GM23338 (cell line): ENCODE measurements around the gene SPHK1. TPM values are rescaled to one million over a fixed set of nuclear protein-coding genes. Genes with fewer than 3 reads are reported as not detected.
A peak's percentile ranks its signal among the peaks of the same experiment; 100 is the strongest.

Experiments
- ATAC-seq: fragments of 200-7000 bp; cut with Tn5 transposase; 3 replicates; pipeline ENCODE4 v1.9.1; 2020
- DNase-seq: peaks from one replicate; pipeline ENCODE4 v3.0.0-alpha.2; 2015; ENCODE audit warnings: low spot score
- H2AFZ ChIP-seq: fragments of 200-600 bp; sonication (generic); 2 replicates; pipeline ENCODE4 v1.8.0; 2016; ENCODE audit warnings: antibody characterized with exemption, mild to moderate bottlenecking, moderate library complexity
- H3F3A ChIP-seq: fragments of 200-600 bp; sonication (generic); replicated peaks from 2 replicates; pipeline ENCODE4 v1.8.0; 2017; ENCODE audit warnings: antibody characterized with exemption, mixed run types, low read depth
- H3K27ac ChIP-seq: fragments of 200-600 bp; sonication (generic); 2 replicates; pipeline ENCODE4 v1.6.1; 2016; ENCODE audit warnings: low read depth
- H3K27me3 ChIP-seq: fragments of 200-600 bp; sonication (generic); 2 replicates; pipeline ENCODE4 v1.8.0; 2016; ENCODE audit warnings: mild to moderate bottlenecking, mixed run types, moderate library complexity; ENCODE audit not compliant: insufficient read depth
- H3K36me3 ChIP-seq: fragments of 200-600 bp; sonication (generic); 2 replicates; pipeline ENCODE4 v1.8.0; 2016; ENCODE audit warnings: mild to moderate bottlenecking; ENCODE audit not compliant: insufficient read depth
- H3K4me1 ChIP-seq: fragments of 200-600 bp; sonication (generic); 2 replicates; pipeline ENCODE4 v1.8.0; 2016; ENCODE audit warnings: mild to moderate bottlenecking, moderate library complexity; ENCODE audit not compliant: insufficient read depth
- H3K4me2 ChIP-seq: fragments of 200-600 bp; sonication (generic); 2 replicates; pipeline ENCODE4 v1.7.1; 2017; ENCODE audit warnings: mixed run types
- H3K4me3 ChIP-seq: fragments of 200-600 bp; sonication (generic); 2 replicates; pipeline ENCODE4 v1.6.1; 2016; ENCODE audit warnings: mixed run types
- H3K79me2 ChIP-seq: fragments of 200-600 bp; sonication (generic); replicated peaks from 2 replicates; pipeline ENCODE4 v1.8.0; 2017; ENCODE audit warnings: mild to moderate bottlenecking; ENCODE audit not compliant: insufficient read depth
- H3K9me2 ChIP-seq: fragments of 200-600 bp; sonication (generic); 2 replicates; pipeline ENCODE4 v1.8.0; 2017; ENCODE audit not compliant: insufficient read depth
- H4K20me1 ChIP-seq: fragments of 200-600 bp; sonication (generic); replicated peaks from 2 replicates; pipeline ENCODE4 v1.8.0; 2017; ENCODE audit warnings: mild to moderate bottlenecking; ENCODE audit not compliant: insufficient read depth
- H3K27ac Mint-ChIP-seq: 2 replicates; pipeline ENCODE4 v1.8.0; 2020; ENCODE audit warnings: inconsistent platforms, mild to moderate bottlenecking, moderate library complexity, mixed read lengths
- H3K27me3 Mint-ChIP-seq: 3 replicates; pipeline ENCODE4 v1.8.0; 2022; ENCODE audit warnings: low read depth, mild to moderate bottlenecking, moderate library complexity, mixed read lengths, inconsistent platforms; ENCODE audit not compliant: insufficient read depth, poor library complexity
- H3K36me3 Mint-ChIP-seq: 3 replicates; pipeline ENCODE4 v1.8.0; 2021; ENCODE audit warnings: low read depth, mild to moderate bottlenecking, inconsistent platforms, moderate library complexity, mixed read lengths
- H3K4me1 Mint-ChIP-seq: 3 replicates; pipeline ENCODE4 v1.8.0; 2020; ENCODE audit warnings: mild to moderate bottlenecking, inconsistent platforms, mixed read lengths
- H3K4me3 Mint-ChIP-seq: 3 replicates; pipeline ENCODE4 v1.8.0; 2021; ENCODE audit warnings: moderate library complexity, mild to moderate bottlenecking, inconsistent platforms, mixed read lengths
- H3K9me3 Mint-ChIP-seq: 3 replicates; pipeline ENCODE4 v1.8.0; 2020; ENCODE audit warnings: moderate library complexity, mild to moderate bottlenecking, inconsistent platforms, mixed read lengths
- CREB1 ChIP-seq: fragments of 250-450 bp; sonication (Bioruptor Pico); IDR thresholded peaks from 2 replicates; pipeline ENCODE4 v1.5.0; 2020; ENCODE audit warnings: low read depth, mild to moderate bottlenecking, moderate library complexity
- ETS1 ChIP-seq: IDR thresholded peaks from 2 replicates; pipeline ENCODE4 v1.6.1; 2016; ENCODE audit warnings: antibody characterized with exemption
- NANOG ChIP-seq: IDR thresholded peaks from 2 replicates; pipeline ENCODE4 v1.6.1; 2016; ENCODE audit warnings: antibody characterized with exemption, borderline replicate concordance
- ZNF462 ChIP-seq: fragments of 250-450 bp; sonication (Bioruptor Pico); IDR thresholded peaks from 2 replicates; pipeline ENCODE4 v1.5.0; 2020; ENCODE audit warnings: mild to moderate bottlenecking, moderate library complexity
- polyA plus RNA-seq: library from polyadenylated mRNA; unstranded; fragments of >200 nt; fragmentation: Nextera tagmentation; extraction: Ambion mirVana; gene quantifications from 2 replicates; pipeline ENCODE4 v1.2.1, GENCODE V29; 2016
- total RNA-seq: library from RNA; depleted of rRNA; stranded (reverse); fragments of >200 nt; shearing (Covaris generic); gene quantifications from 2 replicates; pipeline ENCODE4 v1.2.3, GENCODE V29; 2014

Gene SPHK1
- total and polyA plus RNA-seq, 2 experiments from 2014 or later: 1.3 to 3.2 TPM

- peaks cover 4% of the 10 kb centered on the region for H3K79me2 ChIP-seq
- H3K4me3 ChIP-seq: no peak overlapping the region
- no peak for TF ChIP-seq NANOG
- TF ChIP-seq ZNF462 (CRISPR knock-in tag): no peak
- TF ChIP-seq ETS1: no peak
- no peak for TF ChIP-seq CREB1
- H3K9me2 ChIP-seq: no peaks in the 10 kb centered on the region
- H3K4me2 ChIP-seq: no peak overlapping the region
- Mint-ChIP-seq H3K4me1 (peaks cover 11% of the 10 kb centered on the region; the same call in 2 of the 3 replicates), H3K4me3 (no peak overlapping the region), H3K27ac (no peak overlapping the region), H3K36me3 (peaks cover 2% of the 10 kb centered on the region; the same call in 2 of the 3 replicates), H3K27me3 (peaks cover 17% of the 10 kb centered on the region), H3K9me3 (no peaks in the 10 kb centered on the region)
- H3F3A ChIP-seq: no peaks in the 10 kb centered on the region
- peaks cover 7% of the 10 kb centered on the region for H3K4me1 ChIP-seq
- DNase-seq (no peak), ATAC-seq (no peak)
- no peak overlapping the region for H3K27ac ChIP-seq
- H2AFZ ChIP-seq: peak overlapping the region; percentile 59; the same call in 1 of the 2 replicates
- H3K36me3 ChIP-seq: no peaks in the 10 kb centered on the region
- H3K27me3 ChIP-seq: no peaks in the 10 kb centered on the region
- peaks cover 3% of the 10 kb centered on the region; the same call in 1 of the 2 replicates for H4K20me1 ChIP-seq
Measured at GRCh38 chr17:76356803-76357456, 27.5 kb upstream of the SPHK1 start.
